Tibial nerve (tissue), 4 donors: ENCODE results near the gene CCDC85C.

Experiments
- CTCF ChIP-seq, 5 experiments: fragments of 200-600 bp in 3 of 5; fragments of 450-650 bp in 2 of 5; sonication (generic) in 3 of 5; IDR thresholded peaks; one replicate each; pipeline ENCODE4 v1.5.1; 2016 to 2019; ENCODE audit warnings: antibody characterized with exemption in 5 of 5, mild to moderate bottlenecking in 3 of 5, moderate library complexity in 2 of 5
- EP300 ChIP-seq, 2 donors: sonication (generic); formaldehyde crosslinking; IDR thresholded peaks; one replicate each; pipeline ENCODE4 v1.6.1; 2017; ENCODE audit warnings: antibody characterized with exemption in 2 of 2, mild to moderate bottlenecking in 1 of 2
- POLR2A ChIP-seq, 2 donors: fragments of 450-650 bp; IDR thresholded peaks; one replicate each; pipeline ENCODE4 v1.6.1; 2017; ENCODE audit warnings: antibody characterized with exemption in 2 of 2, mild to moderate bottlenecking in 2 of 2, moderate library complexity in 2 of 2

GRCh38 chr14:99575043-99576023, 28.7 kb downstream of the CCDC85C start:
- TF ChIP-seq POLR2A (IDR thresholded peaks at IDR 0.05) (no peak), CTCF (IDR thresholded peaks at IDR 0.05) (no peak), EP300 (IDR thresholded peaks at IDR 0.05) (no peak)
